DND-41 (cell line): ENCODE results near the gene SLC2A13.
A peak's percentile ranks its signal among the peaks of the same experiment; 100 is the strongest.

Experiments used
- ATAC-seq: fragments of 200-7000 bp; cut with Tn5 transposase; 3 replicates; pipeline ENCODE4 v1.9.1; 2021; ENCODE audit warnings: low read depth; ENCODE audit not compliant: insufficient read depth
- DNase-seq: peaks from one replicate; pipeline ENCODE4 v3.0.0-alpha.2; 2020
- H2AFZ ChIP-seq: 2 replicates; pipeline ENCODE4 v1.6.0; 2012; ENCODE audit warnings: low read depth, low read length
- H3K27ac ChIP-seq: 2 replicates; pipeline ENCODE4 v1.5.1; 2012; ENCODE audit warnings: low read length, inconsistent platforms
- H3K27me3 ChIP-seq: fragments of 200-600 bp; sonication (generic); 2 replicates; pipeline ENCODE4 v1.6.0; 2012; ENCODE audit warnings: low read length, mild to moderate bottlenecking, inconsistent platforms; ENCODE audit not compliant: insufficient read depth, poor library complexity
- H3K36me3 ChIP-seq: 2 replicates; pipeline ENCODE4 v1.5.1; 2012; ENCODE audit warnings: low read length, inconsistent platforms; ENCODE audit not compliant: insufficient read depth
- H3K4me1 ChIP-seq: 2 replicates; pipeline ENCODE4 v1.5.1; 2012; ENCODE audit warnings: mild to moderate bottlenecking, low read length; ENCODE audit not compliant: insufficient read depth
- H3K4me2 ChIP-seq: 2 replicates; pipeline ENCODE4 v1.6.0; 2012; ENCODE audit warnings: mild to moderate bottlenecking, moderate library complexity, low read length, inconsistent platforms; ENCODE audit not compliant: insufficient read depth
- H3K4me3 ChIP-seq, 2 experiments: fragments of 200-600 bp in 1 of 2; shearing (Covaris generic) in 1 of 2; 2 replicates each; pipeline ENCODE4 v1.5.1; 2012 to 2016; ENCODE audit warnings: inconsistent platforms in 2 of 2, low read length in 2 of 2, mild to moderate bottlenecking in 2 of 2, low read depth in 1 of 2, moderate library complexity in 1 of 2
- H3K79me2 ChIP-seq: 2 replicates; pipeline ENCODE4 v1.6.0; 2012; ENCODE audit warnings: low read length, inconsistent platforms; ENCODE audit not compliant: insufficient read depth
- H3K9ac ChIP-seq: 2 replicates; pipeline ENCODE4 v1.6.0; 2012; ENCODE audit warnings: low read depth, mild to moderate bottlenecking, inconsistent platforms, low read length, moderate library complexity
- H3K9me3 ChIP-seq: 2 replicates; pipeline ENCODE4 v1.5.1; 2012; ENCODE audit warnings: low read length, moderate library complexity, mild to moderate bottlenecking, inconsistent platforms; ENCODE audit not compliant: insufficient read depth, severe bottlenecking
- H4K20me1 ChIP-seq: 2 replicates; pipeline ENCODE4 v1.6.0; 2012; ENCODE audit warnings: low read length; ENCODE audit not compliant: insufficient read depth
- CTCF ChIP-seq: IDR thresholded peaks from 2 replicates; pipeline ENCODE4 v1.5.1; 2012; ENCODE audit warnings: borderline replicate concordance, low read length, moderate library complexity, mild to moderate bottlenecking; ENCODE audit not compliant: poor library complexity, severe bottlenecking; ENCODE audit errors: extremely low read depth
- EZH2 ChIP-seq: IDR thresholded peaks from 3 replicates; pipeline ENCODE4 v1.6.1; 2012; ENCODE audit warnings: borderline replicate concordance, low read depth, mild to moderate bottlenecking, moderate library complexity, low read length, inconsistent platforms; ENCODE audit not compliant: severe bottlenecking

SLC2A13 gene

GRCh38 chr12:40107098-40107802, 1.4 kb upstream of the SLC2A13 start:
- Histone ChIP-seq H4K20me1 (no peaks in the 10 kb centered on the region), H3K27ac (no peak overlapping the region), H3K4me1 (no peaks in the 10 kb centered on the region), H3K27me3 (no peaks in the 10 kb centered on the region), H3K4me2 (no peak overlapping the region), H3K9ac (no peak overlapping the region), H3K79me2 (no peaks in the 10 kb centered on the region), H2AFZ (no peak overlapping the region), H3K9me3 (peaks cover 8% of the 10 kb centered on the region), H3K4me3 (no peak overlapping the region), H3K36me3 (no peaks in the 10 kb centered on the region)
- ATAC-seq (no peak), DNase-seq (peak; percentile 14)
- TF ChIP-seq CTCF (peak; percentile 52), EZH2 (no peak)

- TF ChIP-seq CTCF: no peak
- no peak for TF ChIP-seq EZH2
- no peak overlapping the region for H3K9ac ChIP-seq
Measured at GRCh38 chr12:40106655-40107054, 774 bp upstream of the SLC2A13 start.

GRCh38 chr12:40106202-40106533, 287 bp upstream of the SLC2A13 start:
- H4K20me1 ChIP-seq: no peaks in the 10 kb centered on the region
- peaks cover 8% of the 10 kb centered on the region for H3K9me3 ChIP-seq
- no peak overlapping the region for H3K4me3 ChIP-seq
- no peaks in the 10 kb centered on the region for H3K36me3 ChIP-seq
- no peaks in the 10 kb centered on the region for H3K27me3 ChIP-seq
- H3K4me2 ChIP-seq: no peak overlapping the region
- H2AFZ ChIP-seq: no peak overlapping the region
- no peaks in the 10 kb centered on the region for H3K79me2 ChIP-seq
- TF ChIP-seq EZH2 (no peak), CTCF (no peak)
- no peak overlapping the region for H3K9ac ChIP-seq
- no peak for DNase-seq
- no peak overlapping the region for H3K27ac ChIP-seq
- no peaks in the 10 kb centered on the region for H3K4me1 ChIP-seq
- no peak for ATAC-seq

More at GRCh38 chr12:40106655-40107054, 774 bp upstream of the SLC2A13 start:
- Histone ChIP-seq H3K27ac (no peak overlapping the region), H3K4me3 (no peak overlapping the region), H3K79me2 (no peaks in the 10 kb centered on the region), H3K27me3 (no peaks in the 10 kb centered on the region), H3K4me1 (no peaks in the 10 kb centered on the region), H3K9me3 (peaks cover 8% of the 10 kb centered on the region), H3K4me2 (no peak overlapping the region), H2AFZ (no peak overlapping the region), H4K20me1 (no peaks in the 10 kb centered on the region), H3K36me3 (no peaks in the 10 kb centered on the region)
- DNase-seq: no peak
- no peak for ATAC-seq

- peaks cover 8% of the 10 kb centered on the region for H3K9me3 ChIP-seq
- H2AFZ ChIP-seq: no peak overlapping the region
- DNase-seq (no peak), ATAC-seq (no peak)
- H3K9ac ChIP-seq: no peak overlapping the region
- H4K20me1 ChIP-seq: no peaks in the 10 kb centered on the region
- no peaks in the 10 kb centered on the region for H3K4me1 ChIP-seq
- TF ChIP-seq EZH2: no peak
- TF ChIP-seq CTCF: no peak
- no peaks in the 10 kb centered on the region for H3K27me3 ChIP-seq
- no peak overlapping the region for H3K4me3 ChIP-seq
- H3K4me2 ChIP-seq: no peak overlapping the region
- H3K27ac ChIP-seq: no peak overlapping the region
- H3K79me2 ChIP-seq: no peaks in the 10 kb centered on the region
- no peaks in the 10 kb centered on the region for H3K36me3 ChIP-seq
Measured at GRCh38 chr12:40105265-40105514, 691 bp downstream of the SLC2A13 start.
